Breast epithelium (tissue), 3 donors: ENCODE results near the gene CNTN1.

Source experiments
- POLR2A ChIP-seq: fragments of 450-650 bp; IDR thresholded peaks from one replicate; pipeline ENCODE4 v1.6.1; 2016; ENCODE audit warnings: antibody characterized with exemption, mild to moderate bottlenecking, moderate library complexity
- POLR2AphosphoS5 ChIP-seq, 3 donors: sonication (generic); formaldehyde crosslinking; IDR thresholded peaks; one replicate each; pipeline ENCODE4 v1.6.1; 2017; ENCODE audit warnings: antibody characterized with exemption in 3 of 3
- TF ChIP-seq, protein P1 (sequence below), 3 donors: fragments of 450-650 bp; IDR thresholded peaks; one replicate each; pipeline ENCODE4 v1.5.1; 2016 to 2017; ENCODE audit warnings: antibody characterized with exemption in 3 of 3, mild to moderate bottlenecking in 3 of 3, moderate library complexity in 3 of 3

DNA sequence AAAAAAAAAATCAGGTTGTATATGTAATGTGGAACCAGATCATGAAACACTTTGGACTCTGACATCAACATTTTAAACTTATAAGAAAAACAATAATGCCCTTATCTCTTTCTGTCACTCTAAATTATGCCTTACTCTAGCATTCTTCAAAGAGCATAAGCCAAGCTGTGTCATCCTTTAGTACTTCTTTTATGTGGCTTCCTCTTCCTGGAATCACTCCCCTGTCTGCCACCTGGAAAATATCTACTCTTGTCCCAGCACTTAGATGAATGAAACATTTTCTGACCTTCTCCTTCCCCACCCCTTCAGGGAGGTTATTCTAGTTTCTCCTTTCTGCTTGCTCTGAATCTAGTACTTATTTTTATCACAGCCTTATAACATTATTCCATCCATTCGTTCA lies 101.2 kb downstream of the CNTN1 start:
- TF ChIP-seq, protein P1, sequence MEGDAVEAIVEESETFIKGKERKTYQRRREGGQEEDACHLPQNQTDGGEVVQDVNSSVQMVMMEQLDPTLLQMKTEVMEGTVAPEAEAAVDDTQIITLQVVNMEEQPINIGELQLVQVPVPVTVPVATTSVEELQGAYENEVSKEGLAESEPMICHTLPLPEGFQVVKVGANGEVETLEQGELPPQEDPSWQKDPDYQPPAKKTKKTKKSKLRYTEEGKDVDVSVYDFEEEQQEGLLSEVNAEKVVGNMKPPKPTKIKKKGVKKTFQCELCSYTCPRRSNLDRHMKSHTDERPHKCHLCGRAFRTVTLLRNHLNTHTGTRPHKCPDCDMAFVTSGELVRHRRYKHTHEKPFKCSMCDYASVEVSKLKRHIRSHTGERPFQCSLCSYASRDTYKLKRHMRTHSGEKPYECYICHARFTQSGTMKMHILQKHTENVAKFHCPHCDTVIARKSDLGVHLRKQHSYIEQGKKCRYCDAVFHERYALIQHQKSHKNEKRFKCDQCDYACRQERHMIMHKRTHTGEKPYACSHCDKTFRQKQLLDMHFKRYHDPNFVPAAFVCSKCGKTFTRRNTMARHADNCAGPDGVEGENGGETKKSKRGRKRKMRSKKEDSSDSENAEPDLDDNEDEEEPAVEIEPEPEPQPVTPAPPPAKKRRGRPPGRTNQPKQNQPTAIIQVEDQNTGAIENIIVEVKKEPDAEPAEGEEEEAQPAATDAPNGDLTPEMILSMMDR (IDR thresholded peaks at IDR 0.05): no peak
- TF ChIP-seq POLR2A: no peak
- TF ChIP-seq POLR2AphosphoS5 (IDR thresholded peaks at IDR 0.05): no peak
